Mammary epithelial cell (primary cell): Measurements from ENCODE around the gene PNPO.

Experiments used
- CTCF ChIP-seq, 2 donors: IDR thresholded peaks in 1 of 2; conservative IDR thresholded peaks in 1 of 2; 2 replicates each; pipeline ENCODE4 v1.5.1; 2011 to 2012; ENCODE audit warnings: inconsistent platforms in 2 of 2, low read length in 2 of 2, mild to moderate bottlenecking in 2 of 2, control low read depth in 1 of 2, low read depth in 1 of 2; ENCODE audit not compliant: insufficient read depth in 1 of 2; ENCODE audit errors: extremely low read depth in 1 of 2
- EZH2 ChIP-seq: IDR thresholded peaks from 2 replicates; pipeline ENCODE4 v1.6.1; 2012; ENCODE audit warnings: low read length, inconsistent platforms, borderline replicate concordance

GRCh38 chr17:47996201-47996600 is 54.8 kb downstream of the PNPO start:
- TF ChIP-seq CTCF (conservative IDR thresholded peaks at IDR 0.05 in 1 of 2, IDR thresholded peaks at IDR 0.05 in 1 of 2; ENCODE audit: extremely low read depth in 1 of 2, insufficient read depth in 1 of 2, low read depth in 1 of 2, low read length in 2 of 2) (no peak), EZH2 (no peak)
